B cell (primary cell): ENCODE measurements around the gene ABCA6. TPM values are rescaled to one million over a fixed set of nuclear protein-coding genes. Genes with fewer than 3 reads are reported as not detected.

Source experiments
- ATAC-seq: fragments of 200-7000 bp; cut with Tn5 transposase; one replicate; pipeline ENCODE4 v1.10.0; 2021; ENCODE audit warnings: low read depth, mild to moderate bottlenecking, moderate number of reproducible peaks, moderate library complexity
- CTCF ChIA-PET: fragments of 350-600 bp; sonication (Branson Sonifier 250); formaldehyde crosslinking; loops from one replicate; lab custom pipeline; 2021; ENCODE audit warnings: antibody characterized with exemption, inconsistent platforms; lab: Charles Lee
- POLR2A ChIA-PET: fragments of 350-600 bp; sonication (Branson Sonifier 250); formaldehyde crosslinking; loops from one replicate; lab custom pipeline; 2021; ENCODE audit warnings: antibody characterized with exemption; lab: Charles Lee
- DNase-seq: peaks from one replicate; pipeline ENCODE4 v3.0.0; 2013
- H2AFZ ChIP-seq: 2 replicates; pipeline ENCODE4 v1.6.1; 2012; ENCODE audit warnings: mild to moderate bottlenecking, low read depth, low read length; ENCODE audit not compliant: insufficient read depth, poor library complexity, severe bottlenecking
- H3K27ac ChIP-seq, 2 donors: 1 replicate in 1 of 2; 2 replicates in 1 of 2; pipeline ENCODE4 v1.5.1; 2012 to 2013; ENCODE audit warnings: low read length in 2 of 2, mild to moderate bottlenecking in 2 of 2, moderate library complexity in 1 of 2
- H3K27me3 ChIP-seq, 4 experiments: fragments of 200-600 bp in 1 of 4; sonication (generic) in 1 of 4; replicated peaks in 1 of 4; 1 replicate in 2 of 4; 2 replicates in 2 of 4; pipeline versions ENCODE4 v1.6.1 to v1.7.0; 2013 to 2016; ENCODE audit warnings: low read length in 3 of 4, mild to moderate bottlenecking in 2 of 4, mixed read lengths in 1 of 4, moderate library complexity in 1 of 4; ENCODE audit not compliant: insufficient read depth in 4 of 4, control insufficient read depth in 3 of 4; ENCODE audit errors: control extremely low read depth in 1 of 4
- H3K36me3 ChIP-seq, 2 experiments: replicated peaks in 1 of 2; 1 replicate in 1 of 2; 2 replicates in 1 of 2; pipeline versions ENCODE4 v1.6.1 to v1.7.1; 2013; ENCODE audit warnings: low read length in 1 of 2; ENCODE audit not compliant: insufficient read depth in 2 of 2, control insufficient read depth in 1 of 2; ENCODE audit errors: control extremely low read depth in 1 of 2, extremely low read depth in 1 of 2
- H3K4me1 ChIP-seq, 2 donors: fragments of 200-600 bp in 1 of 2; sonication (generic) in 1 of 2; 1 replicate in 1 of 2; 2 replicates in 1 of 2; pipeline versions ENCODE4 v1.5.1 to v1.6.1; 2013 to 2017; ENCODE audit warnings: low read length in 2 of 2; ENCODE audit not compliant: control insufficient read depth in 2 of 2, insufficient read depth in 2 of 2
- H3K4me2 ChIP-seq: replicated peaks from 2 replicates; pipeline ENCODE3; 2012; ENCODE audit warnings: mild to moderate bottlenecking, low read depth, low read length; ENCODE audit not compliant: poor library complexity, severe bottlenecking
- H3K4me3 ChIP-seq, 5 experiments: fragments of 200-600 bp in 1 of 5; sonication (generic) in 1 of 5; 1 replicate in 3 of 5; 2 replicates in 2 of 5; pipeline versions ENCODE4 v1.5.1 to v1.7.0; 2011 to 2016; ENCODE audit warnings: low read length in 4 of 5, mild to moderate bottlenecking in 4 of 5, low read depth in 2 of 5, control low read depth in 1 of 5, moderate library complexity in 1 of 5; ENCODE audit not compliant: insufficient read depth in 1 of 5; ENCODE audit errors: control extremely low read depth in 1 of 5, extremely low read depth in 1 of 5
- H3K79me2 ChIP-seq: fragments of 200-600 bp; sonication (generic); one replicate; pipeline ENCODE4 v1.6.0; 2016; ENCODE audit warnings: low read length; ENCODE audit not compliant: control insufficient read depth, insufficient read depth
- H3K9ac ChIP-seq: fragments of 200-600 bp; sonication (generic); 2 replicates; pipeline ENCODE4 v1.6.1; 2017; ENCODE audit warnings: mild to moderate bottlenecking, low read length, moderate library complexity
- H3K9me3 ChIP-seq, 3 donors: one replicate each; pipeline versions ENCODE4 v1.6.1 to v1.7.1; 2013; ENCODE audit warnings: low read length in 2 of 3; ENCODE audit not compliant: control insufficient read depth in 2 of 3, insufficient read depth in 1 of 3; ENCODE audit errors: control extremely low read depth in 1 of 3
- H4K20me1 ChIP-seq: 2 replicates; pipeline ENCODE4 v1.6.0; 2012; ENCODE audit warnings: mild to moderate bottlenecking, low read length; ENCODE audit not compliant: insufficient read depth, control insufficient read depth, poor library complexity, severe bottlenecking
- H3K27ac Mint-ChIP-seq: one replicate; pipeline ENCODE4 v1.8.0; 2021; ENCODE audit warnings: mixed read lengths
- H3K27me3 Mint-ChIP-seq: one replicate; pipeline ENCODE4 v1.8.0; 2021; ENCODE audit warnings: mixed read lengths
- H3K4me1 Mint-ChIP-seq: one replicate; pipeline ENCODE4 v1.8.0; 2021; ENCODE audit warnings: mixed read lengths
- H3K4me3 Mint-ChIP-seq: one replicate; pipeline ENCODE4 v1.8.0; 2021; ENCODE audit warnings: mixed read lengths
- H3K9me3 Mint-ChIP-seq: one replicate; pipeline ENCODE4 v1.8.0; 2022; ENCODE audit warnings: mixed read lengths; ENCODE audit not compliant: insufficient read depth
- EZH2 ChIP-seq: IDR thresholded peaks from 2 replicates; pipeline ENCODE4 v1.6.1; 2012; ENCODE audit warnings: borderline replicate concordance, low read depth, mild to moderate bottlenecking, moderate library complexity, low read length; ENCODE audit not compliant: insufficient read depth, poor library complexity, severe bottlenecking
- WGBS: methylation state at CpG from one replicate; pipeline ENCODE4 v1.1.5; 2013; ENCODE audit warnings: missing lambda C conversion rate; ENCODE audit not compliant: insufficient coverage; 5-methylcytosine and 5-hydroxymethylcytosine counted together
- intact Hi-C: fragments of 100-400 bp; cut with micrococcal nuclease; formaldehyde crosslinking; loops from one replicate; pipeline ENCODE4 v1.10.0; 2022
- polyA plus RNA-seq: library from polyadenylated mRNA; depleted of rRNA; stranded (reverse); fragments of >200 nt; gene quantifications from 2 replicates; pipeline ENCODE4 v1.2.3, GENCODE V29; 2012
- total RNA-seq, 2 donors: library from RNA; stranded (reverse); fragments of 120-200 nt in 1 of 2; gene quantifications; 1 replicate in 1 of 2; 2 replicates in 1 of 2; pipeline versions ENCODE4 v1.2.3 to v1.2.4, GENCODE V29; 2013 to 2022
- TF ChIP-seq, protein P1 (sequence below): fragments of 200-600 bp; IDR thresholded peaks from one replicate; pipeline ENCODE4 v1.8.0; 2022; ENCODE audit warnings: antibody characterized with exemption, mild to moderate bottlenecking

Gene ABCA6
- total and polyA plus RNA-seq, 2 donors (not counting 1 experiment from before 2014, with no cell fraction given) = 0.18 to 1.4 TPM

GRCh38 chr17:69159418-69159817 lies 17.7 kb upstream of the ABCA6 start:
- intact Hi-C loops = no loop called here
- H4K20me1 ChIP-seq = no peaks in the 10 kb centered on the region
- no peak overlapping the region for H3K9ac ChIP-seq
- no peak overlapping the region for H3K27ac ChIP-seq
- Mint-ChIP-seq H3K9me3 (no peaks in the 10 kb centered on the region), H3K4me3 (no peak overlapping the region), H3K27ac (no peak overlapping the region), H3K27me3 (no peaks in the 10 kb centered on the region), H3K4me1 (no peaks in the 10 kb centered on the region)
- DNase-seq (no peak), ATAC-seq (no peak)
- no peaks in the 10 kb centered on the region for H3K79me2 ChIP-seq
- H3K4me1 ChIP-seq = no peaks in the 10 kb centered on the region
- no peak overlapping the region for H3K4me2 ChIP-seq
- no peak overlapping the region for H3K4me3 ChIP-seq
- H2AFZ ChIP-seq = no peak overlapping the region
- no peak for TF ChIP-seq EZH2
- TF ChIP-seq, protein P1, sequence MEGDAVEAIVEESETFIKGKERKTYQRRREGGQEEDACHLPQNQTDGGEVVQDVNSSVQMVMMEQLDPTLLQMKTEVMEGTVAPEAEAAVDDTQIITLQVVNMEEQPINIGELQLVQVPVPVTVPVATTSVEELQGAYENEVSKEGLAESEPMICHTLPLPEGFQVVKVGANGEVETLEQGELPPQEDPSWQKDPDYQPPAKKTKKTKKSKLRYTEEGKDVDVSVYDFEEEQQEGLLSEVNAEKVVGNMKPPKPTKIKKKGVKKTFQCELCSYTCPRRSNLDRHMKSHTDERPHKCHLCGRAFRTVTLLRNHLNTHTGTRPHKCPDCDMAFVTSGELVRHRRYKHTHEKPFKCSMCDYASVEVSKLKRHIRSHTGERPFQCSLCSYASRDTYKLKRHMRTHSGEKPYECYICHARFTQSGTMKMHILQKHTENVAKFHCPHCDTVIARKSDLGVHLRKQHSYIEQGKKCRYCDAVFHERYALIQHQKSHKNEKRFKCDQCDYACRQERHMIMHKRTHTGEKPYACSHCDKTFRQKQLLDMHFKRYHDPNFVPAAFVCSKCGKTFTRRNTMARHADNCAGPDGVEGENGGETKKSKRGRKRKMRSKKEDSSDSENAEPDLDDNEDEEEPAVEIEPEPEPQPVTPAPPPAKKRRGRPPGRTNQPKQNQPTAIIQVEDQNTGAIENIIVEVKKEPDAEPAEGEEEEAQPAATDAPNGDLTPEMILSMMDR = no peak
- ChIA-PET POLR2A (no interaction called here), CTCF (interaction anchor here (0.9 kb wide), 1 partner anchor 16 kb away, joined by 3 read pairs; no protein-coding TSS in a partner anchor)
- H3K27me3 ChIP-seq = no peaks in the 10 kb centered on the region
- no peaks in the 10 kb centered on the region for H3K9me3 ChIP-seq
- H3K36me3 ChIP-seq = no peaks in the 10 kb centered on the region

- H2AFZ ChIP-seq = no peak overlapping the region
- CTCF ChIA-PET = interaction anchor here (0.7 kb wide), 1 partner anchor 36 kb away, joined by 3 read pairs; no protein-coding TSS in a partner anchor
- no peak overlapping the region for H3K4me2 ChIP-seq
- no peaks in the 10 kb centered on the region for H4K20me1 ChIP-seq
- no peak overlapping the region for H3K4me3 ChIP-seq
- H3K9me3 ChIP-seq = no peaks in the 10 kb centered on the region
- TF ChIP-seq EZH2 = no peak
- TF ChIP-seq, protein P1 = no peak
- H3K9ac ChIP-seq = no peak overlapping the region
- peaks cover 3% of the 10 kb centered on the region for H3K9me3 Mint-ChIP-seq
- no peaks in the 10 kb centered on the region for H3K4me1 ChIP-seq
- POLR2A ChIA-PET = no interaction called here
- no peaks in the 10 kb centered on the region for H3K4me1 Mint-ChIP-seq
- H3K27ac Mint-ChIP-seq = no peak overlapping the region
- H3K27ac ChIP-seq = no peak overlapping the region
- DNase-seq (no peak), ATAC-seq (no peak)
- no CpG with 5 or more reads among the region's 2 CpGs for WGBS
- H3K27me3 Mint-ChIP-seq = no peaks in the 10 kb centered on the region
- H3K27me3 ChIP-seq = no peaks in the 10 kb centered on the region
- H3K4me3 Mint-ChIP-seq = no peak overlapping the region
- intact Hi-C loops = no loop called here
- no peaks in the 10 kb centered on the region for H3K79me2 ChIP-seq
- H3K36me3 ChIP-seq = no peaks in the 10 kb centered on the region
Measured at GRCh38 chr17:69154267-69154666, 12.6 kb upstream of the ABCA6 start.
